Measurements from ENCODE around the gene FAM114A2.

DNA sequence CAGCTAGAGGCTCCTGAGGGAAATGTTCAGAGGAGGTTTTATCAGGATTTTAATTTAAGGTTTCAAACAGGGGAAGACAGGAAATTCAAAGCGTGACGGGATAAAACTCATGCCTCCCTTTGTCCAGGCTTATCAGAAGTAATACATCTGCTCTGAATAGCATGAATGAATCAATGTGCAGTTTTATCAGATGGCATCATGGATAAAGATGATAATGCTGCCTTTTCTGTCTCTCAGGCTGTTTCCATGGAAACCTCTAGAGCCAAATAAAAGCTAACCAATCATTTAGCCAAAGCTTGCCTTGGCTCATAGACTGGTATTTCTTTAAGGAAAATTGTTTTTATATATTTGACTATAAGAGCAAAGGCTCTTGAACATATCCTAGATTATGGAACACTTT lies 16.5 kb upstream of the FAM114A2 start:
- TF ChIP-seq RAD21 (IDR thresholded peaks at IDR 0.05), result no peak
- no peak for TF ChIP-seq FOXA1 (IDR thresholded peaks at IDR 0.05)
- TF ChIP-seq, protein P1, sequence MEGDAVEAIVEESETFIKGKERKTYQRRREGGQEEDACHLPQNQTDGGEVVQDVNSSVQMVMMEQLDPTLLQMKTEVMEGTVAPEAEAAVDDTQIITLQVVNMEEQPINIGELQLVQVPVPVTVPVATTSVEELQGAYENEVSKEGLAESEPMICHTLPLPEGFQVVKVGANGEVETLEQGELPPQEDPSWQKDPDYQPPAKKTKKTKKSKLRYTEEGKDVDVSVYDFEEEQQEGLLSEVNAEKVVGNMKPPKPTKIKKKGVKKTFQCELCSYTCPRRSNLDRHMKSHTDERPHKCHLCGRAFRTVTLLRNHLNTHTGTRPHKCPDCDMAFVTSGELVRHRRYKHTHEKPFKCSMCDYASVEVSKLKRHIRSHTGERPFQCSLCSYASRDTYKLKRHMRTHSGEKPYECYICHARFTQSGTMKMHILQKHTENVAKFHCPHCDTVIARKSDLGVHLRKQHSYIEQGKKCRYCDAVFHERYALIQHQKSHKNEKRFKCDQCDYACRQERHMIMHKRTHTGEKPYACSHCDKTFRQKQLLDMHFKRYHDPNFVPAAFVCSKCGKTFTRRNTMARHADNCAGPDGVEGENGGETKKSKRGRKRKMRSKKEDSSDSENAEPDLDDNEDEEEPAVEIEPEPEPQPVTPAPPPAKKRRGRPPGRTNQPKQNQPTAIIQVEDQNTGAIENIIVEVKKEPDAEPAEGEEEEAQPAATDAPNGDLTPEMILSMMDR (IDR thresholded peaks at IDR 0.05; ENCODE audit: low read depth, low read length, missing input control), result no peak
- no peak for TF ChIP-seq JUND (IDR thresholded peaks at IDR 0.05)
- TF ChIP-seq NR2F2 (IDR thresholded peaks at IDR 0.05), result no peak
- TF ChIP-seq TAF1 (conservative IDR thresholded peaks at IDR 0.05), result no peak
- no peak for TF ChIP-seq GABPA (IDR thresholded peaks at IDR 0.05 in 1 of 2, conservative IDR thresholded peaks at IDR 0.05 in 1 of 2)
- TF ChIP-seq, protein P2, sequence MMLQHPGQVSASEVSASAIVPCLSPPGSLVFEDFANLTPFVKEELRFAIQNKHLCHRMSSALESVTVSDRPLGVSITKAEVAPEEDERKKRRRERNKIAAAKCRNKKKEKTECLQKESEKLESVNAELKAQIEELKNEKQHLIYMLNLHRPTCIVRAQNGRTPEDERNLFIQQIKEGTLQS (IDR thresholded peaks at IDR 0.05), result no peak
- TF ChIP-seq, protein P3, sequence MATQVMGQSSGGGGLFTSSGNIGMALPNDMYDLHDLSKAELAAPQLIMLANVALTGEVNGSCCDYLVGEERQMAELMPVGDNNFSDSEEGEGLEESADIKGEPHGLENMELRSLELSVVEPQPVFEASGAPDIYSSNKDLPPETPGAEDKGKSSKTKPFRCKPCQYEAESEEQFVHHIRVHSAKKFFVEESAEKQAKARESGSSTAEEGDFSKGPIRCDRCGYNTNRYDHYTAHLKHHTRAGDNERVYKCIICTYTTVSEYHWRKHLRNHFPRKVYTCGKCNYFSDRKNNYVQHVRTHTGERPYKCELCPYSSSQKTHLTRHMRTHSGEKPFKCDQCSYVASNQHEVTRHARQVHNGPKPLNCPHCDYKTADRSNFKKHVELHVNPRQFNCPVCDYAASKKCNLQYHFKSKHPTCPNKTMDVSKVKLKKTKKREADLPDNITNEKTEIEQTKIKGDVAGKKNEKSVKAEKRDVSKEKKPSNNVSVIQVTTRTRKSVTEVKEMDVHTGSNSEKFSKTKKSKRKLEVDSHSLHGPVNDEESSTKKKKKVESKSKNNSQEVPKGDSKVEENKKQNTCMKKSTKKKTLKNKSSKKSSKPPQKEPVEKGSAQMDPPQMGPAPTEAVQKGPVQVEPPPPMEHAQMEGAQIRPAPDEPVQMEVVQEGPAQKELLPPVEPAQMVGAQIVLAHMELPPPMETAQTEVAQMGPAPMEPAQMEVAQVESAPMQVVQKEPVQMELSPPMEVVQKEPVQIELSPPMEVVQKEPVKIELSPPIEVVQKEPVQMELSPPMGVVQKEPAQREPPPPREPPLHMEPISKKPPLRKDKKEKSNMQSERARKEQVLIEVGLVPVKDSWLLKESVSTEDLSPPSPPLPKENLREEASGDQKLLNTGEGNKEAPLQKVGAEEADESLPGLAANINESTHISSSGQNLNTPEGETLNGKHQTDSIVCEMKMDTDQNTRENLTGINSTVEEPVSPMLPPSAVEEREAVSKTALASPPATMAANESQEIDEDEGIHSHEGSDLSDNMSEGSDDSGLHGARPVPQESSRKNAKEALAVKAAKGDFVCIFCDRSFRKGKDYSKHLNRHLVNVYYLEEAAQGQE (IDR thresholded peaks at IDR 0.05), result no peak
- TF ChIP-seq EGR1 (IDR thresholded peaks at IDR 0.05; ENCODE audit: low read depth in 2 of 2), result no peak
- TF ChIP-seq, protein P4, sequence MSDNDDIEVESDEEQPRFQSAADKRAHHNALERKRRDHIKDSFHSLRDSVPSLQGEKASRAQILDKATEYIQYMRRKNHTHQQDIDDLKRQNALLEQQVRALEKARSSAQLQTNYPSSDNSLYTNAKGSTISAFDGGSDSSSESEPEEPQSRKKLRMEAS (IDR thresholded peaks at IDR 0.05), result no peak
- no peak for TF ChIP-seq YY1 (IDR thresholded peaks at IDR 0.05)
- TF ChIP-seq HNF4A (conservative IDR thresholded peaks at IDR 0.05), result no peak
- TF ChIP-seq SP1 (IDR thresholded peaks at IDR 0.05), result no peak

Measured in liver (tissue), 3 donors.